ENCODE data around the gene AVL9. TPM values are rescaled to one million over a fixed set of nuclear protein-coding genes. Genes with fewer than 3 reads are reported as not detected.

Gene AVL9
- total and polyA plus RNA-seq, 2 experiments from 2014 or later: 13.1 to 33.8 TPM

DNA sequence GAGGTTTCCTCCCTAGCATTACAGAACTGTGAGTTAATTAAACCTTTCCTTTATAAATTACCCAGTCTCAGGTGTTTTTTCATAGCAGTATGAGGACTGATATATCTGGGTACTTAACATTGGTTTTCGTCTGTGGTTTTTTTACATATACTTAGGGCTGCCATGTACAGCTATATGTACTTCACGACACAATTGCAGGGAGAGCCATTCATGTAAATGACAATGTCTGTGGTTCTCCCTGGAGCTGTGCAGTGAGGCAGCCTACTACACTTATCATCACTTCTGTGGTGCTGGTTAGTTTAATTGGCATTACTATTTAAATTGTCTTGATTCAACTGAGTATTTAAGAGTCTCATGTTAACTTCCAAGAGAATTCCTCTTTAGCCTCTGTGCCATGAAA is 40.7 kb downstream of the AVL9 start:
- no peaks in the 10 kb centered on the region for H3K27me3 ChIP-seq (ENCODE audit: insufficient read depth)
- H3K79me2 ChIP-seq (replicated peaks; ENCODE audit: insufficient read depth): peaks cover 67% of the 10 kb centered on the region
- Mint-ChIP-seq H3K4me1 (peaks cover 14% of the 10 kb centered on the region; the same call in 2 of the 3 replicates), H3K27ac (no peak overlapping the region), H3K9me3 (peaks cover 4% of the 10 kb centered on the region; the same call in 1 of the 3 replicates), H3K4me3 (no peak overlapping the region), H3K36me3 (ENCODE audit: low read depth) (peaks cover 17% of the 10 kb centered on the region), H3K27me3 (ENCODE audit: insufficient read depth, low read depth, poor library complexity) (no peaks in the 10 kb centered on the region)
- H3K9me2 ChIP-seq (ENCODE audit: insufficient read depth): peaks cover 6% of the 10 kb centered on the region; the same call in 1 of the 2 replicates
- DNase-seq (ENCODE audit: low spot score): no peak
- ATAC-seq: no peak
- H2AFZ ChIP-seq: no peak overlapping the region
- H3K4me2 ChIP-seq: no peak overlapping the region
- no peaks in the 10 kb centered on the region for H3K36me3 ChIP-seq (ENCODE audit: insufficient read depth)
- H3K27ac ChIP-seq (ENCODE audit: low read depth): no peak overlapping the region
- H4K20me1 ChIP-seq (replicated peaks; ENCODE audit: insufficient read depth): peaks cover 10% of the 10 kb centered on the region; the same call in 1 of the 2 replicates
- TF ChIP-seq, protein P1, sequence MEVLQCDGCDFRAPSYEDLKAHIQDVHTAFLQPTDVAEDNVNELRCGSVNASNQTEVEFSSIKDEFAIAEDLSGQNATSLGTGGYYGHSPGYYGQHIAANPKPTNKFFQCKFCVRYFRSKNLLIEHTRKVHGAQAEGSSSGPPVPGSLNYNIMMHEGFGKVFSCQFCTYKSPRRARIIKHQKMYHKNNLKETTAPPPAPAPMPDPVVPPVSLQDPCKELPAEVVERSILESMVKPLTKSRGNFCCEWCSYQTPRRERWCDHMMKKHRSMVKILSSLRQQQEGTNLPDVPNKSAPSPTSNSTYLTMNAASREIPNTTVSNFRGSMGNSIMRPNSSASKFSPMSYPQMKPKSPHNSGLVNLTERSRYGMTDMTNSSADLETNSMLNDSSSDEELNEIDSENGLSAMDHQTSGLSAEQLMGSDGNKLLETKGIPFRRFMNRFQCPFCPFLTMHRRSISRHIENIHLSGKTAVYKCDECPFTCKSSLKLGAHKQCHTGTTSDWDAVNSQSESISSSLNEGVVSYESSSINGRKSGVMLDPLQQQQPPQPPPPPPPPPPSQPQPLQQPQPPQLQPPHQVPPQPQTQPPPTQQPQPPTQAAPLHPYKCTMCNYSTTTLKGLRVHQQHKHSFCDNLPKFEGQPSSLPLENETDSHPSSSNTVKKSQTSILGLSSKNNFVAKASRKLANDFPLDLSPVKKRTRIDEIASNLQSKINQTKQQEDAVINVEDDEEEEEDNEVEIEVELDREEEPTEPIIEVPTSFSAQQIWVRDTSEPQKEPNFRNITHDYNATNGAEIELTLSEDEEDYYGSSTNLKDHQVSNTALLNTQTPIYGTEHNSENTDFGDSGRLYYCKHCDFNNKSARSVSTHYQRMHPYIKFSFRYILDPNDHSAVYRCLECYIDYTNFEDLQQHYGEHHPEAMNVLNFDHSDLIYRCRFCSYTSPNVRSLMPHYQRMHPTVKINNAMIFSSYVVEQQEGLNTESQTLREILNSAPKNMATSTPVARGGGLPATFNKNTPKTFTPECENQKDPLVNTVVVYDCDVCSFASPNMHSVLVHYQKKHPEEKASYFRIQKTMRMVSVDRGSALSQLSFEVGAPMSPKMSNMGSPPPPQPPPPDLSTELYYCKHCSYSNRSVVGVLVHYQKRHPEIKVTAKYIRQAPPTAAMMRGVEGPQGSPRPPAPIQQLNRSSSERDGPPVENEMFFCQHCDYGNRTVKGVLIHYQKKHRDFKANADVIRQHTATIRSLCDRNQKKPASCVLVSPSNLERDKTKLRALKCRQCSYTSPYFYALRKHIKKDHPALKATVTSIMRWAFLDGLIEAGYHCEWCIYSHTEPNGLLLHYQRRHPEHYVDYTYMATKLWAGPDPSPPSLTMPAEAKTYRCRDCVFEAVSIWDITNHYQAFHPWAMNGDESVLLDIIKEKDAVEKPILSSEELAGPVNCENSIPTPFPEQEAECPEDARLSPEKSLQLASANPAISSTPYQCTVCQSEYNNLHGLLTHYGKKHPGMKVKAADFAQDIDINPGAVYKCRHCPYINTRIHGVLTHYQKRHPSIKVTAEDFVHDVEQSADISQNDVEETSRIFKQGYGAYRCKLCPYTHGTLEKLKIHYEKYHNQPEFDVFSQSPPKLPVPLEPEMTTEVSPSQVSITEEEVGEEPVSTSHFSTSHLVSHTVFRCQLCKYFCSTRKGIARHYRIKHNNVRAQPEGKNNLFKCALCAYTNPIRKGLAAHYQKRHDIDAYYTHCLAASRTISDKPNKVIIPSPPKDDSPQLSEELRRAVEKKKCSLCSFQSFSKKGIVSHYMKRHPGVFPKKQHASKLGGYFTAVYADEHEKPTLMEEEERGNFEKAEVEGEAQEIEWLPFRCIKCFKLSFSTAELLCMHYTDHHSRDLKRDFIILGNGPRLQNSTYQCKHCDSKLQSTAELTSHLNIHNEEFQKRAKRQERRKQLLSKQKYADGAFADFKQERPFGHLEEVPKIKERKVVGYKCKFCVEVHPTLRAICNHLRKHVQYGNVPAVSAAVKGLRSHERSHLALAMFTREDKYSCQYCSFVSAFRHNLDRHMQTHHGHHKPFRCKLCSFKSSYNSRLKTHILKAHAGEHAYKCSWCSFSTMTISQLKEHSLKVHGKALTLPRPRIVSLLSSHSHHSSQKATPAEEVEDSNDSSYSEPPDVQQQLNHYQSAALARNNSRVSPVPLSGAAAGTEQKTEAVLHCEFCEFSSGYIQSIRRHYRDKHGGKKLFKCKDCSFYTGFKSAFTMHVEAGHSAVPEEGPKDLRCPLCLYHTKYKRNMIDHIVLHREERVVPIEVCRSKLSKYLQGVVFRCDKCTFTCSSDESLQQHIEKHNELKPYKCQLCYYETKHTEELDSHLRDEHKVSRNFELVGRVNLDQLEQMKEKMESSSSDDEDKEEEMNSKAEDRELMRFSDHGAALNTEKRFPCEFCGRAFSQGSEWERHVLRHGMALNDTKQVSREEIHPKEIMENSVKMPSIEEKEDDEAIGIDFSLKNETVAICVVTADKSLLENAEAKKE (CRISPR knock-in tag; IDR thresholded peaks at IDR 0.05): no peak
- TF ChIP-seq EZH2phosphoT487 (IDR thresholded peaks at IDR 0.05; ENCODE audit: unreplicated experiment) (no peak), EZH2 (IDR thresholded peaks at IDR 0.05; ENCODE audit: low read depth, unreplicated experiment) (no peak), STAT1 (IDR thresholded peaks at IDR 0.05; ENCODE audit: unreplicated experiment) (no peak), NANOG (IDR thresholded peaks at IDR 0.05; ENCODE audit: borderline replicate concordance) (no peak), JUNB (IDR thresholded peaks at IDR 0.05; ENCODE audit: unreplicated experiment) (no peak), CREB1 (CRISPR knock-in tag; IDR thresholded peaks at IDR 0.05; ENCODE audit: low read depth) (no peak), ZNF331 (CRISPR knock-in tag; IDR thresholded peaks at IDR 0.05; ENCODE audit: low read depth) (no peak), POLR2AphosphoS5 (IDR thresholded peaks at IDR 0.05; ENCODE audit: low read depth) (no peak), ZNF114 (CRISPR knock-in tag; IDR thresholded peaks at IDR 0.05) (no peak)
- TF ChIP-seq, protein P2, sequence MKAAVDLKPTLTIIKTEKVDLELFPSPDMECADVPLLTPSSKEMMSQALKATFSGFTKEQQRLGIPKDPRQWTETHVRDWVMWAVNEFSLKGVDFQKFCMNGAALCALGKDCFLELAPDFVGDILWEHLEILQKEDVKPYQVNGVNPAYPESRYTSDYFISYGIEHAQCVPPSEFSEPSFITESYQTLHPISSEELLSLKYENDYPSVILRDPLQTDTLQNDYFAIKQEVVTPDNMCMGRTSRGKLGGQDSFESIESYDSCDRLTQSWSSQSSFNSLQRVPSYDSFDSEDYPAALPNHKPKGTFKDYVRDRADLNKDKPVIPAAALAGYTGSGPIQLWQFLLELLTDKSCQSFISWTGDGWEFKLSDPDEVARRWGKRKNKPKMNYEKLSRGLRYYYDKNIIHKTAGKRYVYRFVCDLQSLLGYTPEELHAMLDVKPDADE (IDR thresholded peaks at IDR 0.05): no peak
- TF ChIP-seq, protein P3, sequence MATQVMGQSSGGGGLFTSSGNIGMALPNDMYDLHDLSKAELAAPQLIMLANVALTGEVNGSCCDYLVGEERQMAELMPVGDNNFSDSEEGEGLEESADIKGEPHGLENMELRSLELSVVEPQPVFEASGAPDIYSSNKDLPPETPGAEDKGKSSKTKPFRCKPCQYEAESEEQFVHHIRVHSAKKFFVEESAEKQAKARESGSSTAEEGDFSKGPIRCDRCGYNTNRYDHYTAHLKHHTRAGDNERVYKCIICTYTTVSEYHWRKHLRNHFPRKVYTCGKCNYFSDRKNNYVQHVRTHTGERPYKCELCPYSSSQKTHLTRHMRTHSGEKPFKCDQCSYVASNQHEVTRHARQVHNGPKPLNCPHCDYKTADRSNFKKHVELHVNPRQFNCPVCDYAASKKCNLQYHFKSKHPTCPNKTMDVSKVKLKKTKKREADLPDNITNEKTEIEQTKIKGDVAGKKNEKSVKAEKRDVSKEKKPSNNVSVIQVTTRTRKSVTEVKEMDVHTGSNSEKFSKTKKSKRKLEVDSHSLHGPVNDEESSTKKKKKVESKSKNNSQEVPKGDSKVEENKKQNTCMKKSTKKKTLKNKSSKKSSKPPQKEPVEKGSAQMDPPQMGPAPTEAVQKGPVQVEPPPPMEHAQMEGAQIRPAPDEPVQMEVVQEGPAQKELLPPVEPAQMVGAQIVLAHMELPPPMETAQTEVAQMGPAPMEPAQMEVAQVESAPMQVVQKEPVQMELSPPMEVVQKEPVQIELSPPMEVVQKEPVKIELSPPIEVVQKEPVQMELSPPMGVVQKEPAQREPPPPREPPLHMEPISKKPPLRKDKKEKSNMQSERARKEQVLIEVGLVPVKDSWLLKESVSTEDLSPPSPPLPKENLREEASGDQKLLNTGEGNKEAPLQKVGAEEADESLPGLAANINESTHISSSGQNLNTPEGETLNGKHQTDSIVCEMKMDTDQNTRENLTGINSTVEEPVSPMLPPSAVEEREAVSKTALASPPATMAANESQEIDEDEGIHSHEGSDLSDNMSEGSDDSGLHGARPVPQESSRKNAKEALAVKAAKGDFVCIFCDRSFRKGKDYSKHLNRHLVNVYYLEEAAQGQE (IDR thresholded peaks at IDR 0.05; ENCODE audit: unreplicated experiment): no peak
- TF ChIP-seq, protein P4, sequence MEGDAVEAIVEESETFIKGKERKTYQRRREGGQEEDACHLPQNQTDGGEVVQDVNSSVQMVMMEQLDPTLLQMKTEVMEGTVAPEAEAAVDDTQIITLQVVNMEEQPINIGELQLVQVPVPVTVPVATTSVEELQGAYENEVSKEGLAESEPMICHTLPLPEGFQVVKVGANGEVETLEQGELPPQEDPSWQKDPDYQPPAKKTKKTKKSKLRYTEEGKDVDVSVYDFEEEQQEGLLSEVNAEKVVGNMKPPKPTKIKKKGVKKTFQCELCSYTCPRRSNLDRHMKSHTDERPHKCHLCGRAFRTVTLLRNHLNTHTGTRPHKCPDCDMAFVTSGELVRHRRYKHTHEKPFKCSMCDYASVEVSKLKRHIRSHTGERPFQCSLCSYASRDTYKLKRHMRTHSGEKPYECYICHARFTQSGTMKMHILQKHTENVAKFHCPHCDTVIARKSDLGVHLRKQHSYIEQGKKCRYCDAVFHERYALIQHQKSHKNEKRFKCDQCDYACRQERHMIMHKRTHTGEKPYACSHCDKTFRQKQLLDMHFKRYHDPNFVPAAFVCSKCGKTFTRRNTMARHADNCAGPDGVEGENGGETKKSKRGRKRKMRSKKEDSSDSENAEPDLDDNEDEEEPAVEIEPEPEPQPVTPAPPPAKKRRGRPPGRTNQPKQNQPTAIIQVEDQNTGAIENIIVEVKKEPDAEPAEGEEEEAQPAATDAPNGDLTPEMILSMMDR (conservative IDR thresholded peaks at IDR 0.05; ENCODE audit: low read depth in 2 of 2): no peak
- no peaks in the 10 kb centered on the region for H3F3A ChIP-seq (replicated peaks; ENCODE audit: low read depth)
- peaks cover 6% of the 10 kb centered on the region; the same call in 1 of the 2 replicates for H3K4me1 ChIP-seq (ENCODE audit: insufficient read depth)
- H3K4me3 ChIP-seq: no peak overlapping the region
